Thyroid gland (tissue), 4 donors: ENCODE data around the gene IL6R. TPM values are rescaled to one million over a fixed set of nuclear protein-coding genes. Genes with fewer than 3 reads are reported as not detected.

Experiments used
- DNase-seq, 2 donors: peaks; one replicate each; pipeline ENCODE4 v3.0.0-alpha.2; 2019
- H3K27ac ChIP-seq, 3 donors: fragments of 200-600 bp; sonication (generic); 1 replicate in 2 of 3; 2 replicates in 1 of 3; pipeline ENCODE4 v1.5.1; 2016 to 2019; ENCODE audit warnings: mild to moderate bottlenecking in 1 of 3, moderate library complexity in 1 of 3
- H3K27me3 ChIP-seq: fragments of 200-600 bp; sonication (generic); one replicate; pipeline ENCODE4 v1.5.1; 2019
- H3K36me3 ChIP-seq, 2 donors: fragments of 200-600 bp; sonication (generic); one replicate each; pipeline ENCODE4 v1.5.1; 2016 to 2019
- H3K4me1 ChIP-seq, 2 donors: fragments of 200-600 bp; sonication (generic); one replicate each; pipeline ENCODE4 v1.5.1; 2017 to 2019
- H3K4me3 ChIP-seq, 3 donors: fragments of 200-600 bp; sonication (generic); replicated peaks in 1 of 3; 1 replicate in 2 of 3; 2 replicates in 1 of 3; pipeline ENCODE4 v1.5.1; 2016; ENCODE audit warnings: mild to moderate bottlenecking in 1 of 3
- H3K9me3 ChIP-seq: fragments of 200-600 bp; sonication (generic); one replicate; pipeline ENCODE4 v1.5.1; 2017
- POLR2A ChIP-seq, 2 donors: fragments of 450-650 bp; IDR thresholded peaks; one replicate each; pipeline ENCODE4 v1.6.1; 2017; ENCODE audit warnings: antibody characterized with exemption in 2 of 2, mild to moderate bottlenecking in 2 of 2, moderate library complexity in 1 of 2
- WGBS, 2 donors: methylation state at CpG; one replicate each; pipeline ENCODE4 v1.1.5; 2017; 5-methylcytosine and 5-hydroxymethylcytosine counted together
- intact Hi-C: fragments of 100-400 bp; cut with DNase I; formaldehyde crosslinking; loops from one replicate; pipeline ENCODE4 v1.15.1; 2023
- total RNA-seq, 4 donors: library from RNA; depleted of rRNA; stranded (reverse); fragments of >200 nt; gene quantifications; one replicate each; pipeline ENCODE4 v1.2.3, GENCODE V29; 2016
- TF ChIP-seq, protein P1 (sequence below), 6 experiments: fragments of 200-600 bp in 3 of 6; fragments of 450-650 bp in 3 of 6; sonication (generic) in 3 of 6; IDR thresholded peaks; one replicate each; pipeline ENCODE4 v1.5.1; 2016 to 2019; ENCODE audit warnings: antibody characterized with exemption in 6 of 6, mild to moderate bottlenecking in 2 of 6, inconsistent platforms in 1 of 6, moderate library complexity in 1 of 6

Gene IL6R
- total RNA-seq, 4 donors from 2014 or later: 4.4 to 15.3 (median 7.4) TPM

DNA sequence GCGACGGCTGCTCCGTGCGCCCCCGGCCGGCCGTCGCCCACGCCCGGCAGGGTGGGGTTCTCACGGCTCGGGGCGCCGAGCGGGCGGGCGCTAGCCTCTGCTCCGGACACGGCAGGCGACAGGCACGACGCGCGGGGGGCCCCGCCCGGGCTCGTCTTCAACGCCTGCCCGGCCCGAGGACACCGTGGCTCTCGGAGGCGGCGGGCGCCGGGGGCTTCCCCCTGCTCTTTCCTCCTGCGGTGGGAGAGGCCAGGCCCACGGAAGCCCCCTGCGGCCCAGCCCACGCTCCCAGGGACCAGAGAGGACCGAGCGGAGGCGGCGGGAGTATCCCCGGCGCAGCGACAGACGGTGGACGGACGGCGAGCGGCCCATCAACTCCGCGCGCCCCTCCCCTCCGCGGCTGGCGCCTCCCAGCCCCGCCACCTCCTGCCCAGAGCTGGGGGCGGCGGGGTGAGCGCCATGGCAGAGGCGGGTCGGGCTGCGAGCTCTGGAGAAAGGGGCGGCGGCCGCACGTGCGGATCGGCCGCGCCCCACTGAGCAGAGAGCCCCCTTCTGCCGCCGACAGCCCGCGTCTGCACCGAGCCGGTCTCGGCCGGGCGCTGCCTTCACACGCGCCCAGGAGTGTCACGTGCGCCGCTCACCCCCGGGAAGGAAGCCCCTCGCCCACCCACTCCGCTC lies 97.1 kb downstream of the IL6R start, which contains the start of the genes SHE and TDRD10:
Gene SHE (minus strand): TSS at position 347 of the 678 bp plus-strand sequence. CDS start 386 bp downstream, outside the sequence.
Gene TDRD10 (plus strand): TSS at position 154 of the 678 bp plus-strand sequence. CDS start 4,685 bp downstream, outside the sequence.
- intact Hi-C loops: no loop called here
- peak in 1 of 2 donors; percentile 59 for TF ChIP-seq POLR2A (IDR thresholded peaks at IDR 0.05)
- TF ChIP-seq, protein P1, sequence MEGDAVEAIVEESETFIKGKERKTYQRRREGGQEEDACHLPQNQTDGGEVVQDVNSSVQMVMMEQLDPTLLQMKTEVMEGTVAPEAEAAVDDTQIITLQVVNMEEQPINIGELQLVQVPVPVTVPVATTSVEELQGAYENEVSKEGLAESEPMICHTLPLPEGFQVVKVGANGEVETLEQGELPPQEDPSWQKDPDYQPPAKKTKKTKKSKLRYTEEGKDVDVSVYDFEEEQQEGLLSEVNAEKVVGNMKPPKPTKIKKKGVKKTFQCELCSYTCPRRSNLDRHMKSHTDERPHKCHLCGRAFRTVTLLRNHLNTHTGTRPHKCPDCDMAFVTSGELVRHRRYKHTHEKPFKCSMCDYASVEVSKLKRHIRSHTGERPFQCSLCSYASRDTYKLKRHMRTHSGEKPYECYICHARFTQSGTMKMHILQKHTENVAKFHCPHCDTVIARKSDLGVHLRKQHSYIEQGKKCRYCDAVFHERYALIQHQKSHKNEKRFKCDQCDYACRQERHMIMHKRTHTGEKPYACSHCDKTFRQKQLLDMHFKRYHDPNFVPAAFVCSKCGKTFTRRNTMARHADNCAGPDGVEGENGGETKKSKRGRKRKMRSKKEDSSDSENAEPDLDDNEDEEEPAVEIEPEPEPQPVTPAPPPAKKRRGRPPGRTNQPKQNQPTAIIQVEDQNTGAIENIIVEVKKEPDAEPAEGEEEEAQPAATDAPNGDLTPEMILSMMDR (IDR thresholded peaks at IDR 0.05): no peak
- no peaks in the 10 kb centered on the region for H3K27me3 ChIP-seq
- DNase-seq: peak; percentile 59 to 67
- WGBS, 2 donors: 0% methylated on average over 5 of the region's 90 CpGs; no CpG with 5 or more reads in 1 of the 2 donors
- peaks cover 10 to 27% of the 10 kb centered on the region in 2 donors for H3K4me1 ChIP-seq
- H3K9me3 ChIP-seq: no peaks in the 10 kb centered on the region
- H3K4me3 ChIP-seq: peak within 1 kb of the TSS; percentile 25 to 54 (median 32)
- peak within 1 kb of the TSS; percentile 62 to 78 (median 68) for H3K27ac ChIP-seq
- H3K36me3 ChIP-seq: peaks cover 0 to 2% of the 10 kb centered on the region in 2 donors

DNA sequence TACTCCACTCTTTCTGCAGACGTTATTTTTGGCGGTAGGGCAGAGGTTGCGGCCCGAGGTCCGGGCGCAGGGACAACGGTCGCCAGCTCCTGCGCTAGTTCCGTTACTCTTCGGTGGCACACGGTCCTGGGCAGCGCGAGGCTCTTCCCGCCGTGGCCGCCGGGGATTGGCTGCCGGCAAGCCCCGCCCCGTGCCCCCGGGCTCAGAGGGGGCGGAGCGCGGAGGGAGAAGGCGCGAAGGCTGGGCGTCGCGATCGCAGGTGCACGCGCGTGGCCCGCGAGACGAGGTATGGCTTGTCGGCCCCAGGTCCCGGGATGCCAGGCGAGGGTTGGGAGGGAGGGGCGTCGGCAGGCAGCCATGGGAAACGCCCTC lies 97.6 kb downstream of the IL6R start:
- intact Hi-C loops: no loop called here
- Histone ChIP-seq H3K27me3 (no peaks in the 10 kb centered on the region), H3K4me1 (peaks cover 10 to 22% of the 10 kb centered on the region in 2 donors), H3K4me3 (peak overlapping the region in 1 of 3 donors; percentile 54), H3K36me3 (peaks cover 0 to 2% of the 10 kb centered on the region in 2 donors), H3K9me3 (no peaks in the 10 kb centered on the region), H3K27ac (peak overlapping the region in 2 of 3 donors; percentile 68 to 78)
- TF ChIP-seq, protein P1 (IDR thresholded peaks at IDR 0.05): no peak
- TF ChIP-seq POLR2A (IDR thresholded peaks at IDR 0.05): no peak
- no peak for DNase-seq
- 20% methylated on average over 1 of the region's 43 CpGs; no CpG with 5 or more reads in 1 of the 2 donors for WGBS, 2 donors

DNA sequence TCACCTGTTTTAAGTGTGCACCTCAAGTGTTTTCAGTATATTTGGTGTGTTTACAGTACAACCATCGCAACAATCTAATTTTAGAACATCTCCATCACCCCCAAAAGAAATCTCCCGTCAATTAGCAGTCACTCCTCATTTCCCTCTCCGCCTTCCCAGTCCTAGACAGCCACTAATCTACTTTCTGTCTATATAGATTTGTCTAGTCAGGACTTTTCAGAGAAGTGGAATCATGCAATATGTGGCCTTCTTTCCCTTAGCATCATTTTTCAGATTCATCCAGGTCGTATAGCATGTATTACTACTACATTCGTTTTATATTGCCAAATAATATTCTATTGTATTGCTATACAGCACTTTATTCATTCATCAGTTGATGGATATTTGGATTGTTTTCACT lies 98.8 kb downstream of the IL6R start:
- H3K36me3 ChIP-seq: no peaks in the 10 kb centered on the region
- H3K4me1 ChIP-seq: peaks cover 10 to 19% of the 10 kb centered on the region in 2 donors
- TF ChIP-seq, protein P1 (IDR thresholded peaks at IDR 0.05): no peak
- no peak for TF ChIP-seq POLR2A (IDR thresholded peaks at IDR 0.05)
- no peaks in the 10 kb centered on the region for H3K27me3 ChIP-seq
- H3K4me3 ChIP-seq: no peak overlapping the region
- no peak overlapping the region for H3K27ac ChIP-seq
- 83 to 86% methylated on average over 5 of the region's 5 CpGs for whole genome bisulfite sequencing, 2 donors
- no peak for DNase-seq
- no peaks in the 10 kb centered on the region for H3K9me3 ChIP-seq
- intact Hi-C loops: no loop called here

DNA sequence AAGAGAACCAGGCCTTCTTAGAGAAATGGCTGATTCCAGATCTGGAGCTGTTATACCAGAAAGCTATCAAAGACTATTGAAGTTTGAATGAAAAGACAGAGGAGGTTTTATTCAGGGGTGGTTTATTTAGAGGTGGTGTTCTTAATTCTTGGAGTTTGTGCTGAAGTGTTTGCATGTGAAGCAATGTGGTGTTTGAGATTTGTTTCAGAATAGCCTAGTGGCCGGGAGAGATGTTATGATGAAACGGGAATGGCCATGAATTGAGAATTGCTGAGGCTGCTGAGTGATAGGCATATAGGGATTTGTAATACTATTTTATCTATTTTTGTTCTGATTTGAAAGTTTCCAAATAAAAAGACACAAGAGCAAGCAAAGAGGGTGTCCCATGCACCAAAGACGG lies 107.6 kb downstream of the IL6R start:
- intact Hi-C loops: no loop called here
- Histone ChIP-seq H3K9me3 (no peaks in the 10 kb centered on the region), H3K36me3 (no peaks in the 10 kb centered on the region), H3K4me1 (no peaks in the 10 kb centered on the region), H3K4me3 (no peak overlapping the region), H3K27me3 (no peaks in the 10 kb centered on the region), H3K27ac (no peak overlapping the region)
- WGBS, 2 donors: 90 to 92% methylated on average over 3 of the region's 3 CpGs
- TF ChIP-seq POLR2A (IDR thresholded peaks at IDR 0.05): no peak
- TF ChIP-seq, protein P1 (IDR thresholded peaks at IDR 0.05): no peak
- DNase-seq: no peak

DNA sequence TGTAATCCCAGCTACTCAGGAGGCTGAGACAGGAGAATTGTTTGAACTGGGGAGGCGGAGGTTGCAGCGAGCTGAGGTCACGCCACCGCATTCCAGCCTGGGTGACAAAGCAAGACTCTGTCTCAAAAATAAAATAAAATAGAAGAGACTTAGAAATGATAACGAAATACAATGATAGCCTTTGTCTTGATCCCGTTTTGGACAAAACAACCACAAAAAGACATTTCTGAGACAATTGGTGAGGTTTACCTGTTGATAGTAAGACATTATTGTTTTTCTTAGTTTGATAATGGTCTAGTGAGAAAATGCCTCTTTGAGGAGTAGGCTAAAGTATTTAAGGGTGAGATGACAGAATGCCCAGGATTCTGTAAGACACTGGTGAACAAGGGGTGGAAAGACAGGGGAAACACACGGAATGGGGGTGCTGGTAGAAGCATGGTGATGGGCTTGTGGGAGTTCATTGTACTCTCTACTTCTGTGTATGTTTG lies 109.0 kb downstream of the IL6R start:
- Histone ChIP-seq H3K27me3 (no peaks in the 10 kb centered on the region), H3K36me3 (no peaks in the 10 kb centered on the region), H3K9me3 (no peaks in the 10 kb centered on the region), H3K4me3 (no peak overlapping the region), H3K27ac (no peak overlapping the region), H3K4me1 (no peaks in the 10 kb centered on the region)
- no peak for DNase-seq
- WGBS, 2 donors: 91 to 92% methylated on average over 7 of the region's 7 CpGs
- TF ChIP-seq, protein P1 (IDR thresholded peaks at IDR 0.05): no peak
- TF ChIP-seq POLR2A (IDR thresholded peaks at IDR 0.05): no peak
- intact Hi-C loops: no loop called here
